A549 (cell line): ENCODE measurements around the gene UTS2R. TPM values are rescaled to one million over a fixed set of nuclear protein-coding genes. Genes with fewer than 3 reads are reported as not detected.

Experiments
- ATAC-seq, 2 experiments: fragments of 200-7000 bp in 1 of 2; fragments of >200 bp in 1 of 2; cut with Nextera tagmentation in 1 of 2; cut with Tn5 transposase in 1 of 2; 3 replicates each; pipeline versions ENCODE4 v1.8.0 to v1.9.1; 2018 to 2020; ENCODE audit warnings: mild to moderate bottlenecking in 1 of 2, moderate library complexity in 1 of 2
- CTCF ChIA-PET: fragments of 300-600 bp; sonication (Branson Sonifier 250); formaldehyde crosslinking; extraction: SDS; loops from one replicate; lab custom pipeline; 2021; ENCODE audit warnings: antibody characterized with exemption, inconsistent platforms; lab: Yijun Ruan, JAX
- POLR2A ChIA-PET: fragments of 350-600 bp; formaldehyde crosslinking; extraction: SDS; loops from one replicate; lab custom pipeline; 2021; ENCODE audit warnings: antibody characterized with exemption, inconsistent platforms; lab: Yijun Ruan, JAX
- DNase-seq, 2 experiments: peaks; one replicate each; pipeline versions ENCODE4 v3.0.0 to v3.0.0-alpha.2; 2011 to 2016; ENCODE audit warnings: low read depth in 1 of 2, low spot score in 1 of 2
- FAIRE-seq: peaks from 2 replicates; lab custom pipeline; 2011; peaks lifted over from hg19 to GRCh38; lab: Jason Lieb, UNC
- H3K27ac ChIP-seq, 2 experiments: fragments of >200 bp; sonication (Bioruptor Twin); formaldehyde crosslinking; 3 replicates each; pipeline ENCODE4 v1.5.1; 2016 to 2017
- H3K4me1 ChIP-seq: fragments of >200 bp; sonication (Bioruptor Twin); formaldehyde crosslinking; 3 replicates; pipeline ENCODE4 v1.6.1; 2016
- H3K4me2 ChIP-seq: fragments of >200 bp; sonication (Bioruptor Twin); formaldehyde crosslinking; 3 replicates; pipeline ENCODE4 v1.6.1; 2016
- H3K4me3 ChIP-seq: fragments of >200 bp; sonication (Bioruptor Twin); formaldehyde crosslinking; 3 replicates; pipeline ENCODE4 v1.5.1; 2016
- H3K9me3 ChIP-seq: fragments of >200 bp; sonication (Bioruptor Twin); formaldehyde crosslinking; 3 replicates; pipeline ENCODE4 v1.6.1; 2016
- BHLHE40 ChIP-seq: IDR thresholded peaks from 2 replicates; pipeline ENCODE4 v1.6.1; 2012; ENCODE audit warnings: low read depth, low read length, inconsistent platforms
- CBX8 ChIP-seq: fragments of 200-600 bp; sonication (generic); IDR thresholded peaks from 2 replicates; pipeline ENCODE4 v1.6.1; 2016
- CEBPB ChIP-seq, 2 experiments: fragments of >200 bp in 1 of 2; sonication (Bioruptor Twin) in 1 of 2; formaldehyde crosslinking in 1 of 2; IDR thresholded peaks; 2 replicates each; pipeline ENCODE4 v1.6.1; 2012 to 2016
- CHD2 ChIP-seq: fragments of 150-350 bp; IDR thresholded peaks from 2 replicates; pipeline ENCODE4 v1.6.1; 2014; ENCODE audit warnings: low read length; ENCODE audit not compliant: partially characterized antibody
- EHMT2 ChIP-seq: fragments of 200-600 bp; sonication (generic); IDR thresholded peaks from 2 replicates; pipeline ENCODE4 v1.6.1; 2016; ENCODE audit warnings: antibody characterized with exemption, low read depth, mild to moderate bottlenecking, moderate library complexity
- EP300 ChIP-seq, 2 experiments: fragments of >200 bp; sonication (Bioruptor Twin); formaldehyde crosslinking; IDR thresholded peaks; 2 replicates in 1 of 2; 3 replicates in 1 of 2; pipeline ENCODE4 v1.6.1; 2016 to 2017
- ESRRA ChIP-seq: fragments of 150-350 bp; IDR thresholded peaks from 2 replicates; pipeline ENCODE4 v1.6.1; 2014; ENCODE audit warnings: mild to moderate bottlenecking, low read length, borderline replicate concordance
- FOSB ChIP-seq: fragments of 250-450 bp; sonication (Bioruptor Pico); IDR thresholded peaks from 2 replicates; pipeline ENCODE4 v1.5.0; 2020; ENCODE audit warnings: mild to moderate bottlenecking, moderate library complexity
- FOSL2 ChIP-seq, 2 experiments: fragments of 450-650 bp in 1 of 2; fragments of >200 bp in 1 of 2; sonication (Bioruptor Twin) in 1 of 2; formaldehyde crosslinking; IDR thresholded peaks; 2 replicates each; pipeline versions ENCODE4 v1.5.0 to v1.6.1; 2016 to 2020; ENCODE audit warnings: mild to moderate bottlenecking in 1 of 2, moderate library complexity in 1 of 2
- KDM5A ChIP-seq: fragments of 200-600 bp; sonication (generic); IDR thresholded peaks from 2 replicates; pipeline ENCODE4 v1.6.1; 2016; ENCODE audit warnings: antibody characterized with exemption, mild to moderate bottlenecking
- MAZ ChIP-seq: fragments of 150-350 bp; IDR thresholded peaks from 2 replicates; pipeline ENCODE4 v1.6.1; 2014; ENCODE audit warnings: antibody characterized with exemption, low read depth, low read length, borderline replicate concordance
- NFE2L2 ChIP-seq: fragments of 150-350 bp; conservative IDR thresholded peaks from 2 replicates; pipeline ENCODE4 v1.6.1; 2014; ENCODE audit warnings: low read length
- NPAS2 ChIP-seq: fragments of 250-450 bp; sonication (Bioruptor Pico); IDR thresholded peaks from 2 replicates; pipeline ENCODE4 v1.8.0; 2022; ENCODE audit warnings: mild to moderate bottlenecking, moderate library complexity, borderline replicate concordance
- NR3C1 ChIP-seq: fragments of >200 bp; sonication (Bioruptor Twin); formaldehyde crosslinking; IDR thresholded peaks from 3 replicates; pipeline ENCODE4 v1.6.1; 2017
- POLR2AphosphoS2 ChIP-seq: conservative IDR thresholded peaks from 2 replicates; pipeline ENCODE4 v1.6.1; 2012; ENCODE audit warnings: low read length, improper control_type of control experiment, inconsistent platforms
- RARB ChIP-seq: fragments of 250-450 bp; sonication (Bioruptor Pico); IDR thresholded peaks from 2 replicates; pipeline ENCODE4 v1.8.0; 2021; ENCODE audit warnings: mild to moderate bottlenecking, moderate library complexity
- RNF2 ChIP-seq: fragments of 200-600 bp; sonication (generic); IDR thresholded peaks from 2 replicates; pipeline ENCODE4 v1.6.1; 2016; ENCODE audit warnings: low read depth, mild to moderate bottlenecking, antibody characterized with exemption, moderate library complexity, borderline replicate concordance
- SMC3 ChIP-seq: fragments of >200 bp; sonication (Bioruptor Twin); formaldehyde crosslinking; IDR thresholded peaks from 3 replicates; pipeline ENCODE4 v1.6.1; 2018; ENCODE audit warnings: inconsistent platforms
- SREBF2 ChIP-seq: fragments of 450-650 bp; IDR thresholded peaks from 2 replicates; pipeline ENCODE4 v1.6.1; 2014; ENCODE audit warnings: mild to moderate bottlenecking, moderate library complexity
- TP53 ChIP-seq: fragments of 250-450 bp; sonication (Bioruptor Pico); IDR thresholded peaks from 2 replicates; pipeline ENCODE4 v1.5.0; 2021; ENCODE audit warnings: mild to moderate bottlenecking, moderate library complexity
- ZC3H11A ChIP-seq: fragments of 450-650 bp; IDR thresholded peaks from 2 replicates; pipeline ENCODE4 v1.6.1; 2014; ENCODE audit warnings: antibody characterized with exemption, mild to moderate bottlenecking
- WGBS: methylation state at CpG from one replicate; pipeline ENCODE4 v1.1.6; 2017; ENCODE audit errors: missing lambda C conversion rate; 5-methylcytosine and 5-hydroxymethylcytosine counted together
- polyA plus RNA-seq, 4 experiments: library from polyadenylated mRNA; depleted of rRNA in 3 of 4; stranded (reverse); fragments of >200 nt; fragmentation: RNase III in 1 of 4; extraction: RNeasy Plus Mini Kit Qiagen cat#74134 plus additional on column Dnase treatment in 1 of 4; gene quantifications; 2 replicates in 3 of 4; 3 replicates in 1 of 4; pipeline ENCODE4 v1.2.3, GENCODE V29; 2011 to 2017
- TF ChIP-seq, protein P1 (sequence below): fragments of 250-450 bp; sonication (Bioruptor Pico); IDR thresholded peaks from 2 replicates; pipeline ENCODE4 v1.5.0; 2020; ENCODE audit warnings: low read depth, mild to moderate bottlenecking, moderate library complexity
- TF ChIP-seq, protein P2 (sequence below): fragments of 250-450 bp; sonication (Bioruptor Pico); IDR thresholded peaks from 2 replicates; pipeline ENCODE4 v1.5.0; 2021; ENCODE audit warnings: mild to moderate bottlenecking, moderate library complexity, borderline replicate concordance
- TF ChIP-seq, protein P3 (sequence below): fragments of 200-600 bp; sonication (generic); IDR thresholded peaks from 2 replicates; pipeline ENCODE4 v1.6.1; 2016; ENCODE audit warnings: antibody characterized with exemption, mild to moderate bottlenecking, moderate library complexity
- TF ChIP-seq, protein P4 (sequence below): fragments of >200 bp; sonication (Bioruptor Twin); formaldehyde crosslinking; IDR thresholded peaks from 2 replicates; pipeline ENCODE4 v1.6.1; 2016

Gene UTS2R
- polyA plus RNA-seq, 2 of the 4 experiments (the other 2 are of a cell fraction): not detected

DNA sequence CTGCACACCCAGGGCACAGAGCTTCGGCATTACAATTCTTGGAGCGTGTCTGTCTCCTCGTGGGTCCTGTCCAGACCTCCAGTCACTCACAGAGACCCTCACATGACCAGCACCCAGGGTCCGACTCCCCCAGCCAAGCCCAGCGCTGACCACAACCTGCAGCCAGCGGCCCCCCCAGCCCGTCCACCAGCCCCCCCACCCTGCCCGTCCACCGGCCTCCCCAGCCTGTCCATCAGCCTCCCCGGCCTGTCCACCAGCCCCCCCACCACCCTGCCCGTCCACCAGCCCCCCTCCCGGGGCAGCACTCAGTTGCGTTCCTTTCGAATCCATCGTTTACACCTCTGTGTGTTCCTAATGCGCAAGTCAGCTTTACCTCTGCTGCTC is 43.8 kb upstream of the UTS2R start:
- TF ChIP-seq CBX8: no peak
- TF ChIP-seq NFE2L2: no peak
- TF ChIP-seq RNF2: no peak
- TF ChIP-seq EHMT2: no peak
- TF ChIP-seq ESRRA: no peak
- no peak for TF ChIP-seq BHLHE40
- no peak for TF ChIP-seq KDM5A
- no peak for TF ChIP-seq TP53 (CRISPR knock-in tag)
- TF ChIP-seq POLR2AphosphoS2: no peak
- TF ChIP-seq ZC3H11A: no peak
- TF ChIP-seq, protein P1, sequence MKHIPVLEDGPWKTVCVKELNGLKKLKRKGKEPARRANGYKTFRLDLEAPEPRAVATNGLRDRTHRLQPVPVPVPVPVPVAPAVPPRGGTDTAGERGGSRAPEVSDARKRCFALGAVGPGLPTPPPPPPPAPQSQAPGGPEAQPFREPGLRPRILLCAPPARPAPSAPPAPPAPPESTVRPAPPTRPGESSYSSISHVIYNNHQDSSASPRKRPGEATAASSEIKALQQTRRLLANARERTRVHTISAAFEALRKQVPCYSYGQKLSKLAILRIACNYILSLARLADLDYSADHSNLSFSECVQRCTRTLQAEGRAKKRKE: no peak
- TF ChIP-seq, protein P2, sequence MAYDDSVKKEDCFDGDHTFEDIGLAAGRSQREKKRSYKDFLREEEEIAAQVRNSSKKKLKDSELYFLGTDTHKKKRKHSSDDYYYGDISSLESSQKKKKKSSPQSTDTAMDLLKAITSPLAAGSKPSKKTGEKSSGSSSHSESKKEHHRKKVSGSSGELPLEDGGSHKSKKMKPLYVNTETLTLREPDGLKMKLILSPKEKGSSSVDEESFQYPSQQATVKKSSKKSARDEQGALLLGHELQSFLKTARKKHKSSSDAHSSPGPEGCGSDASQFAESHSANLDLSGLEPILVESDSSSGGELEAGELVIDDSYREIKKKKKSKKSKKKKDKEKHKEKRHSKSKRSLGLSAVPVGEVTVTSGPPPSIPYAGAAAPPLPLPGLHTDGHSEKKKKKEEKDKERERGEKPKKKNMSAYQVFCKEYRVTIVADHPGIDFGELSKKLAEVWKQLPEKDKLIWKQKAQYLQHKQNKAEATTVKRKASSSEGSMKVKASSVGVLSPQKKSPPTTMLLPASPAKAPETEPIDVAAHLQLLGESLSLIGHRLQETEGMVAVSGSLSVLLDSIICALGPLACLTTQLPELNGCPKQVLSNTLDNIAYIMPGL (CRISPR knock-in tag): no peak
- TF ChIP-seq FOSB (CRISPR knock-in tag): no peak
- CTCF ChIA-PET: interaction anchor here (1.1 to 15.6 kb wide), 4 partner anchors 15 to 88 kb away, joined by 5 to 343 read pairs (median 170); no protein-coding TSS in a partner anchor
- Histone ChIP-seq H3K27ac (no peak overlapping the region), H3K4me2 (no peak overlapping the region), H3K9me3 (no peaks in the 10 kb centered on the region), H3K4me3 (no peak overlapping the region), H3K4me1 (peaks cover 29% of the 10 kb centered on the region)
- 84% methylated on average over 11 of the region's 16 CpGs for WGBS
- DNase-seq (no peak), ATAC-seq (no peak), FAIRE-seq (no peak)
- POLR2A ChIA-PET: no interaction called here

DNA sequence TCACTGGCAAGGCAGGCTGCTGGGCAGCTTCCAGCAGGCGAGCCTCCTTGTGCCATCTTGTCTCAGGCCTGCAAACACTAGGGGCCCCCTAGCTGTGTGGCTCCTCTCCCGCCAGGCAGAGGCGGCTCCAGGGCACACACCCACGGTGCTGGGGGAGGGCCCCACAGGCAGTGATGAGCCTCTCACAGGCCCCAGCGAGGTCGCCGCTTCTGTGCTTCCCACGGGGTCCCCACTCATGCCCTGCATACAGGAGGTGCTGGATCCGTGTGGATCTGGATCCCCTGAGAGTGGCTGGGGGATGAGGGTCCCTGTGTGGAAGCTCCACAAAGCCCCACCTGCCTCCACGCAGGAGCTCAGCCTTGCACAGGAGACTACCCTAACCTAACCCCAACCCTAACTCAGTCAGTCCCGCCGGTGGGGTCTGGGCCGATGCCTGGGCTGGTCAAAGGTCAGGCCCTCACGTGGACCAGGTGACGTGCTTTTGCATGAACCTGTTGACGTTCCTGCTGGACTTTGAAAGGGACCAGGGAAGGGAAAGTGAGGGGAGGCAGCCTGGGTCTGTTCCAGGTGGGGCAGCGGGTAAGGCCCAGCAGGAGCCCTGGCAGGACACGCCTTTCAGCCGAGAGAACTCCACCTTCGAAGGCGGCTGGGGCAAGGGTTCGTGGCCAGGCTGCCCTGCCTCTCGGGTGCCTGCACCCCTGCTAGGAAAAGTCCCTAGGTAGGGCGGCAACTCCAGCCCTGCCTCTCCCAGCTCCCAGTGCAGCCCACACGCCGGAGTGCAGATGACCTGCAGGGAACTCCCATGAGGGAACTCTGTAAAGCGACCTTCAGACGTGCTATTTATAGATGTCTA is 43.2 kb upstream of the UTS2R start:
- DNase-seq: peak in 1 of 2 experiments; percentile 34
- no peak for TF ChIP-seq EP300 (IDR thresholded peaks at IDR 0.05)
- TF ChIP-seq CEBPB (IDR thresholded peaks at IDR 0.05): no peak
- TF ChIP-seq, protein P3, sequence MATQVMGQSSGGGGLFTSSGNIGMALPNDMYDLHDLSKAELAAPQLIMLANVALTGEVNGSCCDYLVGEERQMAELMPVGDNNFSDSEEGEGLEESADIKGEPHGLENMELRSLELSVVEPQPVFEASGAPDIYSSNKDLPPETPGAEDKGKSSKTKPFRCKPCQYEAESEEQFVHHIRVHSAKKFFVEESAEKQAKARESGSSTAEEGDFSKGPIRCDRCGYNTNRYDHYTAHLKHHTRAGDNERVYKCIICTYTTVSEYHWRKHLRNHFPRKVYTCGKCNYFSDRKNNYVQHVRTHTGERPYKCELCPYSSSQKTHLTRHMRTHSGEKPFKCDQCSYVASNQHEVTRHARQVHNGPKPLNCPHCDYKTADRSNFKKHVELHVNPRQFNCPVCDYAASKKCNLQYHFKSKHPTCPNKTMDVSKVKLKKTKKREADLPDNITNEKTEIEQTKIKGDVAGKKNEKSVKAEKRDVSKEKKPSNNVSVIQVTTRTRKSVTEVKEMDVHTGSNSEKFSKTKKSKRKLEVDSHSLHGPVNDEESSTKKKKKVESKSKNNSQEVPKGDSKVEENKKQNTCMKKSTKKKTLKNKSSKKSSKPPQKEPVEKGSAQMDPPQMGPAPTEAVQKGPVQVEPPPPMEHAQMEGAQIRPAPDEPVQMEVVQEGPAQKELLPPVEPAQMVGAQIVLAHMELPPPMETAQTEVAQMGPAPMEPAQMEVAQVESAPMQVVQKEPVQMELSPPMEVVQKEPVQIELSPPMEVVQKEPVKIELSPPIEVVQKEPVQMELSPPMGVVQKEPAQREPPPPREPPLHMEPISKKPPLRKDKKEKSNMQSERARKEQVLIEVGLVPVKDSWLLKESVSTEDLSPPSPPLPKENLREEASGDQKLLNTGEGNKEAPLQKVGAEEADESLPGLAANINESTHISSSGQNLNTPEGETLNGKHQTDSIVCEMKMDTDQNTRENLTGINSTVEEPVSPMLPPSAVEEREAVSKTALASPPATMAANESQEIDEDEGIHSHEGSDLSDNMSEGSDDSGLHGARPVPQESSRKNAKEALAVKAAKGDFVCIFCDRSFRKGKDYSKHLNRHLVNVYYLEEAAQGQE: no peak
- TF ChIP-seq SREBF2: no peak
- TF ChIP-seq FOSL2 (IDR thresholded peaks at IDR 0.05): no peak
- no peak for TF ChIP-seq FOSL2 (CRISPR knock-in tag; IDR thresholded peaks at IDR 0.05)
- TF ChIP-seq CHD2: no peak
- TF ChIP-seq NPAS2: no peak
- no peak for TF ChIP-seq TP53 (CRISPR knock-in tag)
- TF ChIP-seq MAZ: no peak
- TF ChIP-seq, protein P4, sequence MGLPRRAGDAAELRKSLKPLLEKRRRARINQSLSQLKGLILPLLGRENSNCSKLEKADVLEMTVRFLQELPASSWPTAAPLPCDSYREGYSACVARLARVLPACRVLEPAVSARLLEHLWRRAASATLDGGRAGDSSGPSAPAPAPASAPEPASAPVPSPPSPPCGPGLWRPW: no peak
- TF ChIP-seq EHMT2: no peak
- TF ChIP-seq RARB (CRISPR knock-in tag): no peak
- no peak for TF ChIP-seq NR3C1
- no peak for TF ChIP-seq SMC3
- no peak overlapping the region for H3K4me3 ChIP-seq
- ATAC-seq: no peak
- POLR2A ChIA-PET: no interaction called here
- CTCF ChIA-PET: interaction anchor here (1.1 to 15.6 kb wide), 4 partner anchors 15 to 89 kb away, joined by 5 to 343 read pairs (median 170); no protein-coding TSS in a partner anchor
- H3K9me3 ChIP-seq: no peaks in the 10 kb centered on the region
- FAIRE-seq: no peak
- peak overlapping the region in 1 of 2 experiments; percentile 0; a peak in 1 of 6 replicates for H3K27ac ChIP-seq
- no peak overlapping the region for H3K4me2 ChIP-seq
- H3K4me1 ChIP-seq: peaks cover 35% of the 10 kb centered on the region
- 70% methylated on average over 24 of the region's 28 CpGs for WGBS
